OCI-LY3 (cell line): ENCODE measurements around the gene ARAP1.

Experiments
- H2AFZ ChIP-seq: fragments of 200-600, 300-600 bp; shearing (Covaris generic); 2 replicates; pipeline ENCODE4 v1.6.0; 2014; ENCODE audit warnings: antibody characterized with exemption, low read depth, low read length
- H3K27ac ChIP-seq: fragments of 200-600, 300-600 bp; sonication (generic); 2 replicates; pipeline ENCODE4 v1.5.1; 2014; ENCODE audit warnings: mild to moderate bottlenecking, low read length, moderate library complexity, mixed read lengths
- H3K27me3 ChIP-seq: fragments of 200-600, 300-600 bp; sonication (generic); 2 replicates; pipeline ENCODE4 v1.6.1; 2014; ENCODE audit warnings: low read depth, low read length, mixed read lengths
- H3K36me3 ChIP-seq: fragments of 200-600, 300-600 bp; sonication (generic); replicated peaks from 2 replicates; pipeline ENCODE3; 2014; ENCODE audit warnings: low read depth, low read length, mixed read lengths
- H3K4me1 ChIP-seq: fragments of 300-600, 200-600 bp; sonication (generic); 2 replicates; pipeline ENCODE4 v1.6.1; 2014; ENCODE audit warnings: low read length, mixed read lengths
- H3K4me2 ChIP-seq: fragments of 200-600, 300-600 bp; sonication (generic); 2 replicates; pipeline ENCODE4 v1.6.1; 2014; ENCODE audit warnings: low read length, mixed read lengths
- H3K4me3 ChIP-seq: fragments of 300-600, 200-600 bp; sonication (generic); 2 replicates; pipeline ENCODE4 v1.5.1; 2014; ENCODE audit warnings: antibody characterized with exemption, mild to moderate bottlenecking, low read length, moderate library complexity
- H3K79me2 ChIP-seq: fragments of 300-600, 200-600 bp; shearing (Covaris generic); 2 replicates; pipeline ENCODE4 v1.6.1; 2014; ENCODE audit warnings: mild to moderate bottlenecking, low read length, mixed read lengths
- H3K9ac ChIP-seq: fragments of 300-600, 200-600 bp; shearing (Covaris generic); 2 replicates; pipeline ENCODE4 v1.6.0; 2014; ENCODE audit warnings: mild to moderate bottlenecking, low read length, moderate library complexity
- H3K9me3 ChIP-seq: fragments of 200-600, 300-600 bp; shearing (Covaris generic); 2 replicates; pipeline ENCODE4 v1.6.1; 2014; ENCODE audit warnings: low read length, mixed read lengths; ENCODE audit not compliant: insufficient read depth
- H4K20me1 ChIP-seq: fragments of 200-600, 300-600 bp; sonication (generic); 2 replicates; pipeline ENCODE4 v1.6.1; 2016; ENCODE audit warnings: low read length, mixed read lengths; ENCODE audit not compliant: insufficient read depth
- EZH2phosphoT487 ChIP-seq: fragments of 200-600 bp; shearing (Covaris generic); IDR thresholded peaks from 2 replicates; pipeline ENCODE4 v1.6.1; 2018; ENCODE audit warnings: antibody characterized with exemption, mixed run types, low read depth
- TF ChIP-seq, protein P1 (sequence below): fragments of 200-600, 300-600 bp; sonication (generic); IDR thresholded peaks from 2 replicates; pipeline ENCODE4 v1.5.1; 2014; ENCODE audit warnings: antibody characterized with exemption, low read length, low read depth

Gene ARAP1

DNA sequence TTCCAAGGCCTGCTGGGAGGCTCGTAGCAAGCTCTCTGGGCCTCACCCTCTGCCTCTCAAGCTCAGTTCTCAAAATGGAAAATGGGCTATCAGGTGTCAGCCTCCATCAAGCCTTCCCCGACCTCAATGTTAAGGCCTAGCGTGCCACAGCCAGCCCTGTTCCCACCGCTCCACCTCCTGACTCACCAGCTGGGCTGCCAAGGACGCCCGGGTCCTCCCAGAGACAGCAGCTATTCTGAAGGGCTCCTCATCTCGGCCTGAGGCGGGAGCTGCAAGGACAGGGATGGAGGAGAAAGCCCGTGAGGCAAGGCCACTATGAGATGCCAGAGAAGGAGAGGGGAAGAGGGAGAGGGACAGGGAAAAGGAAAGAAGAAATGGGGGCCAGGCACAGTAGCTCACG, 19.9 kb downstream of the ARAP1 start:
- no peak overlapping the region for H3K4me2 ChIP-seq

DNA sequence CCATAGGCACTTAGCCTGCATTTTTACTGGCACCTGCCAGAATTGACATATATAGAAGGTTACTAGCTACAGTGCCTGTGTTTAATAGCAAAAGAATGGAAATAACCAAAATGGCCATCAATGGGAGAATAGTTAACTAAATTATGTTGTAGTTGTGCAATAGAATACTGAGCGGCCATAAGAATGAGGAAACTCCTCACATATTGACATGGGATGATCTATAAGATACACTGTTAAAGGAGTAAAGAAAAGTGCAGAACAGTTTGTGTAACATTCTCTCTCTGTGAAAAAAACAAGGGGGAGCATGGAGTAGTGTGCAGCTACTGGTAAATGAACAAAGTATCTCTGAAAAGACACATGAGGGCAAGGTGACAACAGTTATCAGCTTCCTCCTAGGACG, 21.5 kb downstream of the ARAP1 start:
- Histone ChIP-seq H3K4me3 (no peak overlapping the region), H3K79me2 (0 out of 2 replicates have a peak, but pooled peaks cover 4% of the 10 kb centered on the region), H3K4me1 (peaks cover 10% of the 10 kb centered on the region), H3K27me3 (no peaks in the 10 kb centered on the region), H3K4me2 (no peak overlapping the region), H3K9me3 (no peaks in the 10 kb centered on the region), H2AFZ (no peak overlapping the region), H3K9ac (no peak overlapping the region), H3K27ac (no peak overlapping the region), H3K36me3 (peaks cover 12% of the 10 kb centered on the region), H4K20me1 (0 out of 2 replicates have a peak, but pooled peaks cover 3% of the 10 kb centered on the region)
- TF ChIP-seq EZH2phosphoT487: no peak

More for the DNA sequence above, 19.9 kb downstream of the ARAP1 start:
- Histone ChIP-seq H4K20me1 (0 out of 2 replicates have a peak, but pooled peaks cover 3% of the 10 kb centered on the region), H3K4me1 (peaks cover 19% of the 10 kb centered on the region), H3K9me3 (no peaks in the 10 kb centered on the region), H3K4me3 (no peak overlapping the region), H3K36me3 (peaks cover 15% of the 10 kb centered on the region), H3K27me3 (no peaks in the 10 kb centered on the region), H3K79me2 (0 out of 2 replicates have a peak, but pooled peaks cover 4% of the 10 kb centered on the region), H3K9ac (no peak overlapping the region), H2AFZ (no peak overlapping the region), H3K27ac (no peak overlapping the region)
- TF ChIP-seq EZH2phosphoT487: no peak
- TF ChIP-seq, protein P1, sequence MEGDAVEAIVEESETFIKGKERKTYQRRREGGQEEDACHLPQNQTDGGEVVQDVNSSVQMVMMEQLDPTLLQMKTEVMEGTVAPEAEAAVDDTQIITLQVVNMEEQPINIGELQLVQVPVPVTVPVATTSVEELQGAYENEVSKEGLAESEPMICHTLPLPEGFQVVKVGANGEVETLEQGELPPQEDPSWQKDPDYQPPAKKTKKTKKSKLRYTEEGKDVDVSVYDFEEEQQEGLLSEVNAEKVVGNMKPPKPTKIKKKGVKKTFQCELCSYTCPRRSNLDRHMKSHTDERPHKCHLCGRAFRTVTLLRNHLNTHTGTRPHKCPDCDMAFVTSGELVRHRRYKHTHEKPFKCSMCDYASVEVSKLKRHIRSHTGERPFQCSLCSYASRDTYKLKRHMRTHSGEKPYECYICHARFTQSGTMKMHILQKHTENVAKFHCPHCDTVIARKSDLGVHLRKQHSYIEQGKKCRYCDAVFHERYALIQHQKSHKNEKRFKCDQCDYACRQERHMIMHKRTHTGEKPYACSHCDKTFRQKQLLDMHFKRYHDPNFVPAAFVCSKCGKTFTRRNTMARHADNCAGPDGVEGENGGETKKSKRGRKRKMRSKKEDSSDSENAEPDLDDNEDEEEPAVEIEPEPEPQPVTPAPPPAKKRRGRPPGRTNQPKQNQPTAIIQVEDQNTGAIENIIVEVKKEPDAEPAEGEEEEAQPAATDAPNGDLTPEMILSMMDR: no peak

DNA sequence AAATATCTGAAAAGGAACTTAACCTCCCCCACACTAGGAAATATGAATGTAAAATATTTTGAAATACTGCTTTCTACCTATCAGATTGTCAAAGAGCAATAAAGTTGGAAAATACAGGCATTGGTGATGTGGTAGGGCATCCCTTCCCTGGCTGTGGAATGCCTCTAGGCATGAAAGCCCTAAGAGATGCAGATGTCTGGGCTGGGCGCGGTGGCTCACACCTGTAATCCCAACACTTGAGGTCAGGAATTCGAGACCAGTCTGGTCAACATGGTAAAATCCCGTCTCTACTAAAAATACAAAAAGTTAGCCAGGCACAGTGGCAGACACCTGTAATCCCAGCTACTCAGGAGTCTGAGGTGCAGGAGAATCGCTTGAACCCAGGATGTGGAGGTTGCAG, 22.0 kb downstream of the ARAP1 start:
- 0 out of 2 replicates have a peak, but pooled peaks cover 3% of the 10 kb centered on the region for H4K20me1 ChIP-seq
- peaks cover 14% of the 10 kb centered on the region for H3K4me1 ChIP-seq
- H3K27me3 ChIP-seq: no peaks in the 10 kb centered on the region
- H3K27ac ChIP-seq: no peak overlapping the region
- peaks cover 14% of the 10 kb centered on the region for H3K36me3 ChIP-seq
- no peak overlapping the region for H3K9ac ChIP-seq
- no peaks in the 10 kb centered on the region for H3K9me3 ChIP-seq
- no peaks in the 10 kb centered on the region for H3K79me2 ChIP-seq
- no peak overlapping the region for H3K4me3 ChIP-seq
- no peak overlapping the region for H2AFZ ChIP-seq
- H3K4me2 ChIP-seq: no peak overlapping the region
- no peak for TF ChIP-seq EZH2phosphoT487
- TF ChIP-seq, protein P1: no peak

DNA sequence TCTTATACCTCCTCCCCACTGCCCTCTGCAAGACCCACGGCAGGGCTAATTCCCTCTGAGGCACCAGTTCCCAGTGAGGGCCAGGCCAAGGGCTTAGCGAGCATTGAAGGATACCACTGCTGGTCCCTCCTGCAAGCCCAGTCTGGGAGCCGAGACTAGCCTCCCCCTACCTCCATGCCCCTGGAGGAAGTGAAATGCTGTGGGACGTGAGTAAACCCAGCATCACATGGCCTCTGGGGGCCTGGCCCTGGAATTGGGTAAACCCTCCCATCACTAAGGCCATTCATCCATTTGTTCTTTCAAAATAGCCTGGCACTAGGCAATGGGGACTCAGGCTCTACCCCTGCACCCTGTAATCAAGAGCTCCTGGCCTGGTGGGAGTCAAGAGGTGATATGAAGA, 24.7 kb downstream of the ARAP1 start:
- Histone ChIP-seq H3K4me2 (peak overlapping the region; percentile 16), H3K4me1 (peaks cover 18% of the 10 kb centered on the region), H3K79me2 (peaks cover 14% of the 10 kb centered on the region; the same call in 1 of the 2 replicates), H4K20me1 (0 out of 2 replicates have a peak, but pooled peaks cover 3% of the 10 kb centered on the region), H3K27ac (no peak overlapping the region), H3K36me3 (peaks cover 14% of the 10 kb centered on the region), H3K9me3 (no peaks in the 10 kb centered on the region), H3K9ac (no peak overlapping the region), H3K4me3 (no peak overlapping the region), H2AFZ (no peak overlapping the region), H3K27me3 (no peaks in the 10 kb centered on the region)
- TF ChIP-seq EZH2phosphoT487: no peak
- TF ChIP-seq, protein P1: no peak
